Activated CD4-positive, alpha-beta T cell treated with anti-CD3 and anti-CD28 coated beads, Interleukin-10, Interleukin-2, amounts not matched to agents 100 ng/mL and 50 ng/mL, durations not matched to agents 16 hours and 8 hours (primary cell): ENCODE data around the gene MMP24.

Experiments used
- DNase-seq: peaks from one replicate; pipeline ENCODE4 v3.0.0-alpha.2; 2020

The MMP24 gene

GRCh38 chr20:35281506-35282101, 55.1 kb downstream of the MMP24 start:
- no peak for DNase-seq

GRCh38 chr20:35283441-35284266, 57.2 kb downstream of the MMP24 start:
- no peak for DNase-seq

- peak; percentile 91 for DNase-seq
Observed at GRCh38 chr20:35284267-35284991, 57.9 kb downstream of the MMP24 start, which contains the start of gene EIF6. Gene EIF6 (minus strand): TSS chr20:35284772. CDS start chr20:35284487, 285 bp downstream.

GRCh38 chr20:35284992-35285805, 58.7 kb downstream of the MMP24 start:
- no peak for DNase-seq

- DNase-seq, result no peak
Observed at GRCh38 chr20:35285806-35286076, 59.3 kb downstream of the MMP24 start.

- no peak for DNase-seq
Observed at GRCh38 chr20:35286077-35286898, 59.8 kb downstream of the MMP24 start.

- DNase-seq, result no peak
Observed at GRCh38 chr20:35286899-35287508, 60.5 kb downstream of the MMP24 start.

- DNase-seq, result no peak
Observed at GRCh38 chr20:35287509-35288324, 61.2 kb downstream of the MMP24 start.

GRCh38 chr20:35288325-35289060, 62.0 kb downstream of the MMP24 start:
- DNase-seq, result no peak

GRCh38 chr20:35290186-35290886, 63.8 kb downstream of the MMP24 start:
- DNase-seq, result no peak

- DNase-seq, result no peak
Observed at GRCh38 chr20:35290887-35291417, 64.5 kb downstream of the MMP24 start.

GRCh38 chr20:35291654-35292503, 65.4 kb downstream of the MMP24 start, which contains the start of gene FAM83C:
Gene FAM83C (minus strand): TSS chr20:35292425. CDS start chr20:35292304, 121 bp downstream.
- DNase-seq, result no peak

- no peak for DNase-seq
Observed at GRCh38 chr20:35292504-35293285, 66.2 kb downstream of the MMP24 start.

GRCh38 chr20:35293303-35294292, 67.1 kb downstream of the MMP24 start:
- DNase-seq, result no peak

GRCh38 chr20:35294293-35294685, 67.8 kb downstream of the MMP24 start:
- no peak for DNase-seq

- no peak for DNase-seq
Observed at GRCh38 chr20:35295058-35295457, 68.6 kb downstream of the MMP24 start.
